Panc1 (cell line): ENCODE data around the gene ZBTB18. TPM values are rescaled to one million over a fixed set of nuclear protein-coding genes. Genes with fewer than 3 reads are reported as not detected.
A peak's percentile ranks its signal among the peaks of the same experiment; 100 is the strongest.

Experiments used
- ATAC-seq: fragments of 200-7000 bp; cut with Tn5 transposase; 2 replicates; pipeline ENCODE4 v1.9.1; 2020; ENCODE audit warnings: mild to moderate bottlenecking, moderate library complexity
- BruUV-seq: library from RNA; stranded (reverse); fragments of 400-500 nt; replicated peaks from 2 replicates; lab custom pipeline; 2021; lab: Mats Ljungman, UMichigan
- CTCF ChIA-PET: fragments of 300-600 bp; sonication (Branson Sonifier 250); formaldehyde crosslinking; loops from one replicate; lab custom pipeline; 2022; ENCODE audit warnings: antibody characterized with exemption; lab: Charles Lee
- POLR2A ChIA-PET: fragments of 300-600 bp; sonication (Branson Sonifier 250); formaldehyde crosslinking; loops from one replicate; lab custom pipeline; 2022; ENCODE audit warnings: antibody characterized with exemption; lab: Charles Lee
- DNase-seq: peaks from one replicate; pipeline ENCODE4 v3.0.0-alpha.2; 2010; ENCODE audit warnings: low read depth, low spot score
- H3K27ac ChIP-seq: 2 replicates; pipeline ENCODE4 v1.5.1; 2011; ENCODE audit warnings: mild to moderate bottlenecking, low read length, inconsistent platforms
- H3K27me3 ChIP-seq: fragments of 200-500 bp; sonication (Bioruptor generic); 2 replicates; pipeline ENCODE4 v1.6.0; 2014; ENCODE audit warnings: low read length, inconsistent platforms; ENCODE audit not compliant: control insufficient read depth, insufficient read depth
- H3K36me3 ChIP-seq: fragments of 200-500 bp; sonication (Bioruptor generic); 2 replicates; pipeline ENCODE4 v1.5.1; 2014; ENCODE audit warnings: inconsistent platforms, mild to moderate bottlenecking, low read length, moderate library complexity; ENCODE audit not compliant: control insufficient read depth, insufficient read depth
- H3K4me1 ChIP-seq: 2 replicates; pipeline ENCODE4 v1.5.1; 2011; ENCODE audit warnings: inconsistent platforms, mild to moderate bottlenecking, low read length, moderate library complexity; ENCODE audit not compliant: control insufficient read depth, insufficient read depth
- H3K4me3 ChIP-seq, 2 experiments: 2 replicates each; pipeline ENCODE4 v1.5.1; 2011 to 2012; ENCODE audit warnings: low read depth in 2 of 2, low read length in 2 of 2, mild to moderate bottlenecking in 2 of 2, inconsistent platforms in 1 of 2, moderate library complexity in 1 of 2
- H3K9me3 ChIP-seq: fragments of 200-500 bp; sonication (Bioruptor generic); 2 replicates; pipeline ENCODE4 v1.5.1; 2014; ENCODE audit warnings: low read depth, mild to moderate bottlenecking, inconsistent platforms, low read length, moderate library complexity; ENCODE audit not compliant: control insufficient read depth, insufficient read depth
- CTCF ChIP-seq: fragments of 450-650 bp; IDR thresholded peaks from 2 replicates; pipeline ENCODE4 v1.5.1; 2017; ENCODE audit warnings: mild to moderate bottlenecking
- POLR2AphosphoS5 ChIP-seq: IDR thresholded peaks from 2 replicates; pipeline ENCODE4 v1.6.1; 2012; ENCODE audit warnings: mild to moderate bottlenecking, low read depth, low read length, moderate library complexity
- REST ChIP-seq, 2 experiments: IDR thresholded peaks; 2 replicates each; pipeline ENCODE4 v1.6.1; 2011 to 2012; ENCODE audit warnings: low read depth in 2 of 2, control low read depth in 1 of 2, low read length in 1 of 2, mild to moderate bottlenecking in 1 of 2, moderate library complexity in 1 of 2; ENCODE audit not compliant: insufficient read depth in 1 of 2
- SIN3A ChIP-seq: IDR thresholded peaks from 2 replicates; pipeline ENCODE4 v1.6.1; 2012; ENCODE audit warnings: low read depth, mild to moderate bottlenecking, low read length, moderate library complexity, borderline replicate concordance; ENCODE audit not compliant: insufficient read depth
- TCF7L2 ChIP-seq: IDR thresholded peaks from 2 replicates; pipeline ENCODE4 v1.6.1; 2011; ENCODE audit warnings: mild to moderate bottlenecking, low read depth, low read length, inconsistent platforms
- in situ Hi-C: cut with HindIII; loops from 2 replicates; pipeline ENCODE4 v1.10.0; 2016; ENCODE audit warnings: low sequenced_read_pairs, low pct_unique_long_range_greater_than_20kb
- intact Hi-C: fragments of 100-400 bp; cut with micrococcal nuclease; formaldehyde crosslinking; loops from one replicate; pipeline ENCODE4 v1.10.0; 2022; ENCODE audit not compliant: unreplicated experiment
- total RNA-seq: library from RNA; stranded (reverse); gene quantifications from one replicate; pipeline ENCODE4 v1.2.1, GENCODE V29; 2021; ENCODE audit not compliant: unreplicated experiment

ZBTB18 gene
- total RNA-seq, 1 experiment from 2014 or later: 9.9 TPM

GRCh38 chr1:244047621-244048255 lies 3.3 kb upstream of the ZBTB18 start:
- ATAC-seq (peak; percentile 44), DNase-seq (no peak)
- Histone ChIP-seq H3K36me3 (no peaks in the 10 kb centered on the region), H3K4me3 (peak overlapping the region; percentile 76 to 84), H3K27ac (peak overlapping the region; percentile 64), H3K27me3 (peaks cover 22% of the 10 kb centered on the region), H3K4me1 (peaks cover 19% of the 10 kb centered on the region), H3K9me3 (no peaks in the 10 kb centered on the region)
- BruUV-seq: no TSS peak
- in situ Hi-C loops: no loop called here
- TF ChIP-seq REST (IDR thresholded peaks at IDR 0.05; ENCODE audit: insufficient read depth in 1 of 2, low read depth in 2 of 2, low read length in 1 of 2) (no peak), SIN3A (0 out of 2 replicates have a peak, but pooled peaks have one; percentile 37), POLR2AphosphoS5 (0 out of 2 replicates have a peak, but pooled peaks have one; percentile 28), CTCF (no peak), TCF7L2 (peak; percentile 22; the same call in 1 of the 2 replicates)
- intact Hi-C loops: loop anchor here (10.0 kb wide), 1 partner anchor 63 kb away; no protein-coding TSS in a partner anchor
- ChIA-PET CTCF (interaction anchor here (0.6 to 0.7 kb wide), 2 partner anchors 26 to 140 kb away, joined by 7 to 10 read pairs; no protein-coding TSS in a partner anchor), POLR2A (no interaction called here)

- ChIA-PET CTCF (interaction anchor here (0.6 kb wide), 1 partner anchor 139 kb away, joined by 7 read pairs; no protein-coding TSS in a partner anchor), POLR2A (no interaction called here)
- in situ Hi-C loops (no loop called here), intact Hi-C loops (loop anchor here (10.0 kb wide), 1 partner anchor 64 kb away; no protein-coding TSS in a partner anchor)
- DNase-seq: peak; percentile 81
- H3K27me3 ChIP-seq: peaks cover 15% of the 10 kb centered on the region
- H3K27ac ChIP-seq: no peak overlapping the region
- H3K4me1 ChIP-seq: peaks cover 19% of the 10 kb centered on the region
- no peaks in the 10 kb centered on the region for H3K9me3 ChIP-seq
- ATAC-seq: peak; percentile 98
- TF ChIP-seq TCF7L2: no peak
- TF ChIP-seq REST (IDR thresholded peaks at IDR 0.05; ENCODE audit: insufficient read depth in 1 of 2, low read depth in 2 of 2, low read length in 1 of 2): no peak
- no peak for TF ChIP-seq SIN3A
- no peak for TF ChIP-seq CTCF
- no peak for TF ChIP-seq POLR2AphosphoS5
- H3K4me3 ChIP-seq: peak overlapping the region; percentile 76 to 84
- BruUV-seq: no TSS peak
- H3K36me3 ChIP-seq: no peaks in the 10 kb centered on the region
Observed at GRCh38 chr1:244048256-244049161, 2.6 kb upstream of the ZBTB18 start.
